ENCODE data around the gene ABCA7. TPM values are rescaled to one million over a fixed set of nuclear protein-coding genes. Genes with fewer than 3 reads are reported as not detected.

Gene ABCA7
- total and polyA plus RNA-seq, 12 donors, result 2.1 to 109 (median 18.8) TPM

GRCh38 chr19:1054102-1055027 lies 14.5 kb downstream of the ABCA7 start:
- no peak for TF ChIP-seq CTCF (IDR thresholded peaks at IDR 0.05)
- TF ChIP-seq POLR2A (IDR thresholded peaks at IDR 0.05), result no peak
- intact Hi-C loops (cut with DNase I), result no loop called here
- WGBS, 4 donors, result 91 to 98% (median 96%) methylated on average over 8 to 28 of the region's 28 CpGs
- Histone ChIP-seq H3K36me3 (replicated peaks in 1 of 2) (no peaks in the 10 kb centered on the region), H3K9me3 (replicated peaks in 1 of 3) (peaks cover 0 to 22% (median 0%) of the 10 kb centered on the region in 3 donors), H3K4me3 (no peak overlapping the region), H3K4me1 (replicated peaks in 1 of 2) (no peaks in the 10 kb centered on the region), H3K27ac (no peak overlapping the region), H3K27me3 (no peaks in the 10 kb centered on the region)
- no peak for DNase-seq

GRCh38 chr19:1055028-1055425 lies 15.1 kb downstream of the ABCA7 start:
- DNase-seq, result no peak
- Histone ChIP-seq H3K4me3 (no peak overlapping the region), H3K36me3 (replicated peaks in 1 of 2) (no peaks in the 10 kb centered on the region), H3K9me3 (replicated peaks in 1 of 3) (peaks cover 0 to 22% (median 0%) of the 10 kb centered on the region in 3 donors), H3K27me3 (no peaks in the 10 kb centered on the region), H3K4me1 (replicated peaks in 1 of 2) (no peaks in the 10 kb centered on the region), H3K27ac (no peak overlapping the region)
- intact Hi-C loops (cut with DNase I), result no loop called here
- WGBS, 4 donors, result 92 to 100% (median 98%) methylated on average over 1 to 14 of the region's 14 CpGs
- TF ChIP-seq POLR2A (IDR thresholded peaks at IDR 0.05) (no peak), CTCF (IDR thresholded peaks at IDR 0.05) (no peak)

- Histone ChIP-seq H3K27ac (no peak overlapping the region), H3K27me3 (no peaks in the 10 kb centered on the region), H3K4me1 (replicated peaks in 1 of 2) (no peaks in the 10 kb centered on the region), H3K4me3 (no peak overlapping the region), H3K9me3 (replicated peaks in 1 of 3) (peaks cover 0 to 22% (median 0%) of the 10 kb centered on the region in 3 donors), H3K36me3 (replicated peaks in 1 of 2) (no peaks in the 10 kb centered on the region)
- WGBS, 4 donors, result 96 to 98% (median 97%) methylated on average over 11 to 20 of the region's 20 CpGs
- TF ChIP-seq CTCF (IDR thresholded peaks at IDR 0.05) (no peak), POLR2A (IDR thresholded peaks at IDR 0.05) (no peak)
- no peak for DNase-seq
- intact Hi-C loops (cut with DNase I), result no loop called here
Measured at GRCh38 chr19:1055886-1056620, 16.1 kb downstream of the ABCA7 start.

- no peak overlapping the region for H3K27ac ChIP-seq
- no peak overlapping the region for H3K4me3 ChIP-seq
- no peak for DNase-seq
- H3K27me3 ChIP-seq, result no peaks in the 10 kb centered on the region
- intact Hi-C loops (cut with DNase I), result no loop called here
- 43 to 57% (median 54%) methylated on average over 3 of the region's 3 CpGs for WGBS, 4 donors
- H3K4me1 ChIP-seq (replicated peaks in 1 of 2), result no peaks in the 10 kb centered on the region
- TF ChIP-seq POLR2A (IDR thresholded peaks at IDR 0.05), result no peak
- peak in 2 of 6 experiments; percentile 9 to 10 for TF ChIP-seq CTCF (IDR thresholded peaks at IDR 0.05)
- peaks cover 0 to 22% (median 0%) of the 10 kb centered on the region in 3 donors for H3K9me3 ChIP-seq (replicated peaks in 1 of 3)
- H3K36me3 ChIP-seq (replicated peaks in 1 of 2), result no peaks in the 10 kb centered on the region
Measured at GRCh38 chr19:1057176-1057855, 17.4 kb downstream of the ABCA7 start.

Measured in adrenal gland (tissue), 12 donors.